Natural killer cell treated with Interleukin-12 subunit alpha and Interleukin-12 subunit beta and Interleukin-15 and Interleukin-18, amount 100 ng/mL, for 72 hours (primary cell): ENCODE data around the gene TMEM100. TPM values are rescaled to one million over a fixed set of nuclear protein-coding genes. Genes with fewer than 3 reads are reported as not detected.

Experiments
- ATAC-seq, 2 donors: fragments of 150-1000 bp; cut with Tn5 transposase in 1 of 2; sonication (Bioruptor Pico), chemical (Tn5 transposase) in 1 of 2; 2 replicates each; pipeline ENCODE4 v1.10.0; 2021
- DNase-seq: peaks from one replicate; pipeline ENCODE4 v3.0.0; 2022; ENCODE audit warnings: low spot score
- H3K27ac Mint-ChIP-seq, 2 donors: 1 replicate in 1 of 2; 2 replicates in 1 of 2; pipeline ENCODE4 v1.8.0; 2022; ENCODE audit warnings: mixed read lengths in 2 of 2, mild to moderate bottlenecking in 1 of 2, moderate library complexity in 1 of 2
- H3K27me3 Mint-ChIP-seq, 2 donors: 1 replicate in 1 of 2; 2 replicates in 1 of 2; pipeline ENCODE4 v1.8.0; 2022; ENCODE audit warnings: mixed read lengths in 2 of 2
- H3K36me3 Mint-ChIP-seq: one replicate; pipeline ENCODE4 v1.8.0; 2022; ENCODE audit warnings: mixed read lengths
- H3K4me1 Mint-ChIP-seq, 2 donors: 1 replicate in 1 of 2; 2 replicates in 1 of 2; pipeline ENCODE4 v1.8.0; 2022; ENCODE audit warnings: low read depth in 2 of 2, mixed read lengths in 2 of 2, mild to moderate bottlenecking in 1 of 2
- H3K4me3 Mint-ChIP-seq: one replicate; pipeline ENCODE4 v1.8.0; 2022; ENCODE audit warnings: mixed read lengths
- H3K9me3 Mint-ChIP-seq: 2 replicates; pipeline ENCODE4 v1.8.0; 2022; ENCODE audit warnings: mixed read lengths
- total RNA-seq, 2 donors: library from RNA; stranded (reverse); gene quantifications; one replicate each; pipeline ENCODE4 v1.2.3, GENCODE V29; 2022

The TMEM100 gene, protein sequence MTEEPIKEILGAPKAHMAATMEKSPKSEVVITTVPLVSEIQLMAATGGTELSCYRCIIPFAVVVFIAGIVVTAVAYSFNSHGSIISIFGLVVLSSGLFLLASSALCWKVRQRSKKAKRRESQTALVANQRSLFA
- total RNA-seq: not detected

DNA sequence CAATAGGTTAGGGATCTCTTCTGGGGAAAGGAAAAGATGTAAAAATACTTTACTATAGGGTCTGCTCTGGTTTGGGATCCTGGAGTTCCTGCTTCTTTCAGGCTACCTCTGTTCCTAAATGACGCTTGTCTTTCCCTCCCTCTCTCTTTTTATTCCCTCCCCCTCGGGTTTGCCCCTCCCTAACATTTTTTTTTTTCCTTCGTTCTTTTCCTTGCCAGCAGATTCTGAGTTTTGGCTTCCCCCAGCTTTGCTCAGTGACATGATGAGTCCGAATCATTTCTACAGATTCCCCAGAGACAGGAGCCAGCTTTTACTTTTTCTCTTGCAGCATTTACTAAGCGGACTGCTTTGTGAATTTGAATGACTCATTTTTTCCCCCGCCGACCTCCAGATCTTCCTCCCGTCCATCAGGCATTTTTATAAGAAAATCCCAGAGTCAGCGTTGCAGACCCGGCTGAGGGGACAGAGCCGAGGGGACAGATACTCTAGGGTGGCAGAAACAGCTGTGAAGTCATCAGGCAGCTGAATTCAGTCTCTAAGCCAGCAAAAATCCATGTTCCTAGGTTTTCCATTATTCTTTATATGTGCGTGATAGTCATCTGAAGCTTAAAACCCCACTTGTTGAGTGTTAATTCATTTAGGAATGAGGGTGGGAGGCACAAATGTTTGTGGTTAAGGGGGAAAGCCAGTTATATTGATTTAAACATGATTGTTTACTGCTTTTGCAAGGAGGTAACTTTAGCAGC is at the start of gene TMEM100:
Gene TMEM100 (minus strand): TSS at position 123 of the 746 bp plus-strand sequence. CDS start 1,794 bp downstream, outside the sequence.
- DNase-seq: no peak
- no peak for ATAC-seq
- no peak within 1 kb of the TSS for H3K4me3 Mint-ChIP-seq
- H3K36me3 Mint-ChIP-seq: no peaks in the 10 kb centered on the region
- H3K27ac Mint-ChIP-seq: no peak within 1 kb of the TSS
- no peaks in the 10 kb centered on the region for H3K9me3 Mint-ChIP-seq
- peaks cover 37 to 53% of the 10 kb centered on the region in 2 donors for H3K27me3 Mint-ChIP-seq
- no peaks in the 10 kb centered on the region for H3K4me1 Mint-ChIP-seq

DNA sequence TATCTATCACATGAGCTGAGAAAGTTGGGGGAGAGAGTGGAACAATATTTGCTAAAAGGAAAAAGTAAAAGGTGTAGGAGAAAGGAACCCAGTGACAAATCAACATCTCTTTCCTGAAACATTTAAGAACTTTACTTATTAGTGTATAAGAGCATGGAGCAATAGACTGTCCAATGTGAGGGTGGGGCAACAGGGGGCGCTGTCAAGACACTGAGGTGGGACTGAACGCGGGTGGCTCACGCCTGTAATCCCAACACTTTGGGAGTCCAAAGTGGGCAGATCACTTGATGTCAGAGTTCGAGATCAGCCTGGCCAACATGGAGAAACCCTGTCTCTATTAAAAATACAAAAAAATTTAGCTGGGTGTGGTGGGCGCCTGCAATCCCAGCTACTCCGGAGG is 49.4 kb upstream of the TMEM100 start:
- ATAC-seq (no peak), DNase-seq (no peak)
- H3K36me3 Mint-ChIP-seq: peaks cover 10% of the 10 kb centered on the region
- H3K27ac Mint-ChIP-seq: no peak overlapping the region
- no peaks in the 10 kb centered on the region for H3K27me3 Mint-ChIP-seq
- no peaks in the 10 kb centered on the region for H3K9me3 Mint-ChIP-seq
- H3K4me3 Mint-ChIP-seq: no peak overlapping the region
- H3K4me1 Mint-ChIP-seq: peaks cover 0 to 8% of the 10 kb centered on the region in 2 donors

- H3K27me3 Mint-ChIP-seq: no peaks in the 10 kb centered on the region
- ATAC-seq: no peak
- no peak overlapping the region for H3K4me3 Mint-ChIP-seq
These were observed 47.7 kb upstream of the TMEM100 start for GRCh38 chr17:55770196-55770870.

GRCh38 chr17:55769625-55770000 is 46.9 kb upstream of the TMEM100 start:
- peaks cover 0 to 13% of the 10 kb centered on the region in 2 donors for H3K4me1 Mint-ChIP-seq
- H3K27ac Mint-ChIP-seq: no peak overlapping the region
- DNase-seq: no peak
- no peaks in the 10 kb centered on the region for H3K9me3 Mint-ChIP-seq
- no peak for ATAC-seq
- H3K27me3 Mint-ChIP-seq: no peaks in the 10 kb centered on the region
- H3K4me3 Mint-ChIP-seq: no peak overlapping the region
- no peaks in the 10 kb centered on the region for H3K36me3 Mint-ChIP-seq

More at GRCh38 chr17:55770196-55770870, 47.7 kb upstream of the TMEM100 start:
- DNase-seq: no peak
- Mint-ChIP-seq H3K36me3 (no peaks in the 10 kb centered on the region), H3K9me3 (no peaks in the 10 kb centered on the region), H3K4me1 (peaks cover 0 to 12% of the 10 kb centered on the region in 2 donors), H3K27ac (no peak overlapping the region)

DNA sequence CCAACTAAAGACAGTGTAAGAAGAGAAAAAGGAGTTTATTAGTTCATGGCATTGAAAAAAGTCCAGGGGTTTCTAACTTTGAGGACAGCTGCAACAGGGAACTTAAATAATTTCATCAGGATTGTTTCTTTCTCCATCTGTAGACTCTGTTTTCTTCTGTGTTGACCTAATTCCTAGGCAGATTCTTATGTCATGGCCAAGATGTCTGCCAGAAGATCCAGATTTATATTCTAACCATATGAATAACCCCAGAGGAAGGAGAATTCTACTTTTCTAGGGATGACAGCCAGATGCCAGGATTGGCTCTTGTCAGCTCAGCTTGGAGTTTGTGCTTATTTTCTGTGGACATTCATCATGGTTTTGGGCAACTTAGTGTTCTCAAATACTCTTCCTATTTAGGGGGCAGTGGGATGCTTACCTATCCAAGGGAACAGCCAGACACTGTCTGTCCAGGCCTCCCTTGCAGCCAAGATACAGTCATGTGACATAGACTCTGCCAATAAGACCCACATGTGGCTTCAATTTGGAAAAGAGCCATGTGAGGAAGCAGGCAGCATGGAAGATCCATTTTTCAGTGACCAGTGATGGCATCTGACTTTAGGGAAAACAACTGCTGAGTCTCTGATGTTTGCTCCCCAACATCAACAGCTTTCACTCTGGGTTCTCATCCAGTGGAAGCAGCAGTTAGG is 46.4 kb upstream of the TMEM100 start:
- no peak for ATAC-seq
- Mint-ChIP-seq H3K27me3 (no peaks in the 10 kb centered on the region), H3K36me3 (no peaks in the 10 kb centered on the region), H3K27ac (no peak overlapping the region), H3K4me3 (no peak overlapping the region), H3K4me1 (peaks cover 0 to 15% of the 10 kb centered on the region in 2 donors), H3K9me3 (no peaks in the 10 kb centered on the region)
- DNase-seq: no peak

DNA sequence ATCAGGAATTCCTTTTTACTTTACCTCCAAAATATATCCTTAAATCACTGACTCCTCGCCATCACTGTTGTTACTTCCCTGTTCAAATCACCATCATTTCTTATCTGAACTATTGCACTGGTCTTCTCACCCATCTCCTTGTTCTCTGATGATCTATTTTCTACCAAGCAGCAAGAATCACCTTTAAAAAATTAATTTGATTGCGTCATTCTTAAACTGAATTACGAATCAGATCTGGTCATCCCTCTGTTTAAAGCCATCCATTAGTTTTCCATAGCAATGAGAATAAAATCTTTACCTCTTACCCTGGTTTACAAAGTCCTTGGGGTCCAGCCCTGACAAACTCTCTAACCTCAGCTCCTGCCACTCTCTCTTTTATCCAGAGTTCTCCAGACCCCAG is 42.8 kb upstream of the TMEM100 start:
- H3K27me3 Mint-ChIP-seq: no peaks in the 10 kb centered on the region
- DNase-seq (no peak), ATAC-seq (no peak)
- H3K36me3 Mint-ChIP-seq: no peaks in the 10 kb centered on the region
- no peaks in the 10 kb centered on the region for H3K9me3 Mint-ChIP-seq
- H3K27ac Mint-ChIP-seq: no peak overlapping the region
- H3K4me3 Mint-ChIP-seq: no peak overlapping the region
- peaks cover 0 to 20% of the 10 kb centered on the region in 2 donors for H3K4me1 Mint-ChIP-seq

GRCh38 chr17:55764610-55765009 is 41.9 kb upstream of the TMEM100 start:
- no peaks in the 10 kb centered on the region for H3K9me3 Mint-ChIP-seq
- ATAC-seq (no peak), DNase-seq (no peak)
- H3K36me3 Mint-ChIP-seq: no peaks in the 10 kb centered on the region
- H3K27ac Mint-ChIP-seq: no peak overlapping the region
- H3K4me1 Mint-ChIP-seq: peaks cover 0 to 20% of the 10 kb centered on the region in 2 donors
- H3K27me3 Mint-ChIP-seq: no peaks in the 10 kb centered on the region
- no peak overlapping the region for H3K4me3 Mint-ChIP-seq

DNA sequence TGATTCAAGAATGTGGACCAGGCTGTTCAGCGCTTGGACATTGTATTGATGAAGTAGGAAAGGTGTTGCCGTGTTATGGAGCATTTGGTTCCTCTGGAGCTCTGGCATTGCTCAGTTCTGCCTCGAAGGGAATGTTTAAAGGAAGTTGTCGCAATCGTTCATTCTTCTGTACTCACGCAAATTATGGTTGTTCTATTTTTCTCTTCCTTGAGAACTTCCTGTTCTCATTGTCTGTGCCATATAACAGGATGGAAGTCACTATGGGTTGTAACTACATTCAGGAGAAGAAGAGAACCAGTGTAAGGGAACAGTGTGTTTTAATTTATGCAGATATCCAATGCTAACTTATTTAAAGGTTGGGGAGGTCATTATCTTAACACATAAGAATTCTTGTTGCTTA is 41.2 kb upstream of the TMEM100 start:
- no peak for DNase-seq
- H3K27me3 Mint-ChIP-seq: no peaks in the 10 kb centered on the region
- no peaks in the 10 kb centered on the region for H3K36me3 Mint-ChIP-seq
- H3K27ac Mint-ChIP-seq: no peak overlapping the region
- no peak for ATAC-seq
- peaks cover 0 to 20% of the 10 kb centered on the region in 2 donors for H3K4me1 Mint-ChIP-seq
- no peak overlapping the region for H3K4me3 Mint-ChIP-seq
- H3K9me3 Mint-ChIP-seq: no peaks in the 10 kb centered on the region

- H3K4me1 Mint-ChIP-seq: peaks cover 0 to 20% of the 10 kb centered on the region in 2 donors
- no peak for DNase-seq
- H3K36me3 Mint-ChIP-seq: no peaks in the 10 kb centered on the region
- H3K9me3 Mint-ChIP-seq: no peaks in the 10 kb centered on the region
- ATAC-seq: no peak
- H3K27me3 Mint-ChIP-seq: no peaks in the 10 kb centered on the region
- H3K27ac Mint-ChIP-seq: no peak overlapping the region
- H3K4me3 Mint-ChIP-seq: no peak overlapping the region
These were observed 39.6 kb upstream of the TMEM100 start for GRCh38 chr17:55762086-55762858.

GRCh38 chr17:55760643-55761355 is 38.1 kb upstream of the TMEM100 start:
- Mint-ChIP-seq H3K9me3 (no peaks in the 10 kb centered on the region), H3K4me1 (peaks cover 0 to 18% of the 10 kb centered on the region in 2 donors), H3K36me3 (no peaks in the 10 kb centered on the region), H3K27me3 (no peaks in the 10 kb centered on the region), H3K27ac (no peak overlapping the region), H3K4me3 (no peak overlapping the region)
- DNase-seq: no peak
- no peak for ATAC-seq

DNA sequence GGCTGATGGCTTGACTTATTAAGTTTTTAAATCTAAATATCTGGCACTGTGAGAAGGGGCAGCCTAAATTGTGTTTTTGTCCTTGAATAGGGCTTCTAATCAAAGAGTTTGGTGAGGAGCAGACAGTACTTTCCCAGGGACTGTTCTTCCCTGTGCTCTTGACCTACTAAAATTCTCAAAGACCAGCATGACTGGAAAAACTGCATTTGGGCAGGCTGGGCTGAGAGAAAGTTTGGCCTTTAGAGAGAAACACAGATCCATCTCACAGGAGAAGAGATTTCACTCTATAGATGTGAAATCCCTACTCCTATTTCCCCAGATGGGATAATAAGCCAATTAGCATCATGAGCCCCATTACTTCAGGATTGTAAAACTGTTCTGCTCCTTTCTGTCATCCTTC is 35.5 kb upstream of the TMEM100 start:
- Mint-ChIP-seq H3K4me3 (no peak overlapping the region), H3K27ac (no peak overlapping the region), H3K4me1 (peaks cover 1 to 13% of the 10 kb centered on the region in 2 donors), H3K27me3 (no peaks in the 10 kb centered on the region), H3K9me3 (no peaks in the 10 kb centered on the region), H3K36me3 (peaks cover 5% of the 10 kb centered on the region)
- DNase-seq (no peak), ATAC-seq (no peak)

DNA sequence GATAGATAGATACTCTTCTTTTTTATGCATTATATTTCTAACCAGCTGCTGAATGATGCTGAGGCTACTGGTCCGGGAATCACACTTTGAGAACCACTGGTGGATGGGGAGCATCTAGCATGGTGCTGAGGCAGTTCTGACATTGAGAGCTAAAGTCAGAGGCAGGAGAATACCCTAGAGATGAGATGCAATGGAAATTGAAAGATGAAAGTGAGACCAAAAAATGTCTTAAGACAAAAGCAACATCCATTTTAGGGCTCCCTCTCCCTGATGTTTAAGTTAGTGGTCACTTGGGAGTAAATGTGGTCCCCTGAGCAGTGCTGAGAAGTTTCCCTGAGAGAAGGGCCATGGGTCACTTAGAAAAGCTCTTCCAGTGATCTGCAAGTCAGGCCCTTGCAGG is 35.0 kb upstream of the TMEM100 start:
- no peak for DNase-seq
- Mint-ChIP-seq H3K27me3 (no peaks in the 10 kb centered on the region), H3K36me3 (peaks cover 5% of the 10 kb centered on the region), H3K4me1 (peaks cover 6 to 17% of the 10 kb centered on the region in 2 donors), H3K4me3 (no peak overlapping the region), H3K9me3 (no peaks in the 10 kb centered on the region), H3K27ac (no peak overlapping the region)
- ATAC-seq: no peak

- ATAC-seq (no peak), DNase-seq (no peak)
- no peaks in the 10 kb centered on the region for H3K27me3 Mint-ChIP-seq
- H3K36me3 Mint-ChIP-seq: peaks cover 5% of the 10 kb centered on the region
- no peaks in the 10 kb centered on the region for H3K9me3 Mint-ChIP-seq
- no peak overlapping the region for H3K4me3 Mint-ChIP-seq
- peaks cover 8 to 16% of the 10 kb centered on the region in 2 donors for H3K4me1 Mint-ChIP-seq
- H3K27ac Mint-ChIP-seq: no peak overlapping the region
These were observed 34.0 kb upstream of the TMEM100 start for GRCh38 chr17:55756689-55757088.
